DMS153 treated with DMSO at 0.1 percent for 48 hours (cell line): Measurements from ENCODE around the gene QSOX1.

Experiments
- DNase-seq: peaks from one replicate; lab custom pipeline; 2025; ENCODE audit not compliant: unreplicated experiment; lab: John Stamatoyannopoulos, UW

QSOX1 gene

DNA sequence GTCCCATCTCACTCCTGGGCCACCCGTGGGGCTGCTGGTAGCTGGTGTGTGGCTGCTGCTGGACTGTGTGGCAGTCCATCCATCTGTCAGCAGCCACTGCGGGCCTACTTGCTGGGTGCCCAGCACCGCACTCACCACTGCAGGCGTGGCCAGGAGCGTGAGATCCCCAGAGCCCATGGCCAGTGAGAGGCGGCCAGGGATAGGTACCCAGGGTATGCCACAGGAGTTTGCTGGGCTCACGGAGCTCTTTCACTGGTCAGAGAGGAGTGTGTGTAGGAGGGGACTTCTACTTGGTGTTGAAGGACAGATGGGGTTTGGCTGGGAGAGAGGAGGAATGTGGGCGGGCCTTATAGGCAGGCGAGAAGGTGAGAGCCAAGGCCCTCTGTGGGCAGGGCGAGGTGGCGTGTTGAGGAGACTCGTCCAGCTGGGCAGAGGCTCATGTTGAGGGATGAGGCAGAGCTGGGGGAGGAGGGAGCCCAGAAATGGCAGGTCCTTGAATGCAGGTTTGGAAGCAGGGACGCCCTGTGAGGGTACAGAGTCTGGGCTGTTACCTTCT is 15.0 kb downstream of the QSOX1 start:
- DNase-seq, result no peak

DNA sequence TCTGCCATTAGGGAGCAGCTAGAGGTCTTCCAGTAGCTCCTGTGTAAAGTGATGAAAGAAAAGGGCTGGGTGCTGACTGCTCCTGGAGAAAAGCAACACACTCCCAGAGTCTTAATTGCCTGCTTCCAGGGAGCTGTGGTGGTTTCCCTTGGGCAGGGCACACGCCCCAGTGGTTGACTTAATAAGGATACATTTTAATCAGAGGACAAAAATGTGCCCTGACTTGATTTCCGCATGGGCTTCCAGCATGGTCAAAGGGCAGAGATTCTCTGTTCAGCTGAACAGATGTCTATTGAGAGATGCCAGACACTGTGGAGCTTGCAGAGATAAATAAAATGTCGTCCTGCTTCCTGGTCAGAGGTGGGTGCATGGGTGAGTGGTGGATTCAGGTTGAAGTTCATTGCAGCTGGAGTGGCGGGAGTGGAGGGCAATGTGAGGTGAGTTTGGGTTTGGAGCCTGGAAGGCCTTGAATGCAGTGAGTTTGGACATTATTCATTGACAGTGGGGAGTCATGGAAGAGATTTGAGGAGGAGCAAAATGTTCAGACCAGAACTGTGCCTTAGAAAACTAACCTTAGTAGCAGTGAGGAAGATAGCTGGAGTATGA is 16.0 kb downstream of the QSOX1 start:
- no peak for DNase-seq

DNA sequence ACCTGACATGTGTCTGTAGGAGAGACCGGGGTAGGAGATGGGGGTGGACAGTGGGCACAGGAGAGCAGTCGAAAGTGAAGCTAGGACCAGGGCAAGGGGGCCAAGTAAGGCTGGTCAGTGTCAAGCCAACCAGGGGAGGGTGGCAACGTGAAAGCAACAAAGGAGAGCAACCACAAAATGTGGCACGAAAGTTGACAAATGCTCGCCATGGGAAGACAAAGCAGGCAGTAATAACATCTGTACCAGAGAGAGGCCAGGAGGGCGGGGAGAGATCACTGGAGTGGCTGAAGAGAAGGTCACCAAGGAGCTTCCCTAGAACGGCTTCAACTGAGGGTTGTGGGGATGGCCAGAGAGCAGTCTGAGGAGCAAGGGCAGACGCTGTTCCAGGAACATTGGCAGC is 17.0 kb downstream of the QSOX1 start:
- DNase-seq, result no peak

DNA sequence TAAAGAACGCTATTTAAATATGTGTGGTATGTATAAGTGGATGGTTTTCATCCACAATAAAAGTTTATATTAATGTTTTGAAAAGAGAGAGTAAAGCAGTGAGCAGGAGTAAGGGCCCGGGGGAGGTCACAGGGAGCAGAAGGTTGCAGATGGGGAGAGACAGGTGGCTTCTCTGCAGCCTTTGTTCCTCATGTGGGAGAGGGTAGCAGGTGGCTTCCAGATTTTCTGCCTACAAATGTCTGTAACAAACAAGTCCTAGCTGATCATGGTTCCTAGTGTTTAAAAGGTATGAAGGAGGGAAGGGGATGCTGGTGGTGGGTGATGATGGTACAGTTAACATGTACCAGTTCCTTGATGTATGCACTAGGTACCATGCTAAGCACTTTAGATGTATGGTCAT is 18.8 kb downstream of the QSOX1 start:
- no peak for DNase-seq

DNA sequence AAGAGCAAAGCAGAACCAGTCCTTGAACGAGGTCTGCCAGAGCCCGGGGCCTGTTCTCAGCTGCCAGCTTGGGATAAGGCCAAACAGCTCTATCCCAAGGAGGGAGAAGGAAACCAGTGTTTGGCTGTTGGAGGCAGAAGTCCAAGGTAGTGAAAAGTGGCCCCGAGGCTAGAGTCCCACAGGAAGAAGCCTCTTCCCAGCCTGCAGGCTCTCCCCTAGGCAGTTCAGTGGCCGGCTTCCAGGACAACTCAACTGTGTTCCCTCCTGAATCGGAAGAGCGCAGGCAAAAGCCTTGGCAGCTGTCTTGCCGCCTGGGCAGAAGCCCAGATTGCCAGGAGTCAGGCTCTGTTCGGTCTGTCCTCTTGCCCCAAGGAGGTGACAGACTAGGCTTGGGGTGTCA is 19.3 kb downstream of the QSOX1 start:
- no peak for DNase-seq

DNA sequence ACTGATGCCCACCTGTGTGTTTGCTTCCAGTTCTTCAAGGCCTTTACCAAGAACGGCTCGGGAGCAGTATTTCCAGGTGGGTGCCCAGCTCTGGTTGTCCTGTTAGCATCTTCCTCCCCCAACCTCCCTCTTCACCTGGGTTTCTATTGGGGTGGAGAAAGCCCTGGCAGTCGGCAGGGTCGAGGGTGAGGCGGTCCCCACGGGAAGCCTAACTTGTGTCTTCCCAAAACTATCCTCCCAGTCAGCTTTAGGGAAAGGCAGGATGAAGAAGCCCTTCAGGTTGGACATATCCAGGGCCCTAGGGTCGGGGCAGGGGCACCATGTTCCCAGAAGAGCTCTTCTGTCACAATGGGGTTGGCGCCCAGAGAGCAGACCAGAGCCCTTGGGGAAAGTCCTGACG is 20.6 kb downstream of the QSOX1 start:
- DNase-seq, result no peak

DNA sequence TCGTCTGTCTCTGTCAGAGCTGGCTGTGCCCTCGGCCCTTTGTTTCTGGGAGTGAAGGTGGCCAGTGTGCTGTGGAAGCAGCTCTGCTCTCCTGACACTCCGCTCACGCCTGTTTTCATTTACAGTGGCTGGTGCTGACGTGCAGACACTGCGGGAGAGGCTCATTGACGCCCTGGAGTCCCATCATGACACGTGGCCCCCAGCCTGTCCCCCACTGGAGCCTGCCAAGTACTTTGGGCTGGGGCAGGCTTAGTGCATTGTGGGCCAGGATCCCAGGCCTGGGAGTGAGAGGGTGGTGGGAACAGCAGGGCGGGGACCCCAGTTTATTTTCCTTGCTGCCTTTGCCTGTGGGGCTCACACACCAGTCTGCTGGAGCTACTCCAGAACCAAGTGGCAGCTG is 21.1 kb downstream of the QSOX1 start:
- no peak for DNase-seq

DNA sequence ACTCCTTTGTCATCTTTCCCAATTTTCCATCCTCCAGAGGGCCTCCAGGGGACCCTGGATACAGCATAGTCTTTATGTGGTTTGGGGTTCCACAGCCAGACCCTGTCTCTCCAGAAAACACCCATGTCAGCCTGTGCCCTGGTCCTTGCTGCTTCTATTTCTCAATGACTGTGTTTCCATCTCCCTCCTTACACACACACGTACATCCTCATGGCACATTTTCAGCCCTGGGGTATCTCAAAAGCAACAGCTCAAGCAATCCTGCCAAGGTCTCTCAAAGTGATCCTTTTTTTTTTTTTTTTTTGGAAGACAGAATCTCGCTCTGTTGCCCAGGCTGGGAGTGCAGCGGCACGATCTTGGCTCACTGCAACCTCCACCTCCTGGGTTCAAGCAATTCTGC is 22.3 kb downstream of the QSOX1 start:
- DNase-seq, result no peak

DNA sequence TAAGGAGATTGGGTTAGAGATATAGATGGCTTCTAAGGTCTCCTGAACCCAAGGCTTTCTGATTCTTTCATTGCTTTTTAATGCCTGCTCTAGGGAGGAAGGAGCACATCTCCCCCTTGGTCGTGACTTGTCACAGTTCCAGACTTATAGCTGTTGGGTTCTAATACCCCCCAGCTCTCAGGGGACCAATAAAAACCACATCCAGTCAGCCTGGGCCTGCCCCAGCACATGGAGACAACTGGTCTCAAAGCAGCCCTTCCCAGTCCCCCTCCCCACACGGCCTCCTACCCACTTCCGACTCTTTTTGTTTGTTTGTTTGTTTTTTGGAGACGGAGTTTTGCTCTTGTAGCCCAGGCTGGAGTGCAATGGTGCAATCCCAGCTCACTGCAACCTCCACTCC is 23.3 kb downstream of the QSOX1 start:
- DNase-seq, result no peak

DNA sequence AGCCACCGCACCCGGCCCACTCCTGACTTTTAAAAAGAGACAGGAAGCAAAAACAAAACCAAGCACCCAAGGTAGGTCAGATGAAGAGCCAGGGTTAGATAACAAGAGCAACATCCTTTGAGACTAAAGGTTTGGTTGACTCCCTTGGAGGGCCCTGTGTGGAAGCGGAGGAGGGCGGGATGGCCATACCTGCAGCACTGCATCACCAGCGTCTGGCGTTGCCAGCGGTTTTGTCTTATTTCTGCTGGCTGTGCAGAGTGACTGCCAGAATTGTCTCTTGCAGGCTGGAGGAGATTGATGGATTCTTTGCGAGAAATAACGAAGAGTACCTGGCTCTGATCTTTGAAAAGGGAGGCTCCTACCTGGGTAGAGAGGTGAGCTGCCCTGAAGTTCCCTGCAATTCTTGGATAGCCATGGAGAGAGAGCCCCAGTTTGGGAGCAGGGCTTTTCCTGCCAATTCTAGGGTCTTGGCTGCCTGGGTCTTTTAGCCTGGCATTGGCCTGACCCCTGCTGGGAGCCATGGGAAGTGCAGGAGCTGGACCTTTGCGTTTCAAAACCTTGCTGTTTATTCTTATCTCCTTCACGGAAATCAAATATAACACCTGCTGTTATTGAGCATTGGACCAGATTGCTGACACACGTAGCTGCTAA is 24.0 kb downstream of the QSOX1 start:
- peak; percentile 62 for DNase-seq

DNA sequence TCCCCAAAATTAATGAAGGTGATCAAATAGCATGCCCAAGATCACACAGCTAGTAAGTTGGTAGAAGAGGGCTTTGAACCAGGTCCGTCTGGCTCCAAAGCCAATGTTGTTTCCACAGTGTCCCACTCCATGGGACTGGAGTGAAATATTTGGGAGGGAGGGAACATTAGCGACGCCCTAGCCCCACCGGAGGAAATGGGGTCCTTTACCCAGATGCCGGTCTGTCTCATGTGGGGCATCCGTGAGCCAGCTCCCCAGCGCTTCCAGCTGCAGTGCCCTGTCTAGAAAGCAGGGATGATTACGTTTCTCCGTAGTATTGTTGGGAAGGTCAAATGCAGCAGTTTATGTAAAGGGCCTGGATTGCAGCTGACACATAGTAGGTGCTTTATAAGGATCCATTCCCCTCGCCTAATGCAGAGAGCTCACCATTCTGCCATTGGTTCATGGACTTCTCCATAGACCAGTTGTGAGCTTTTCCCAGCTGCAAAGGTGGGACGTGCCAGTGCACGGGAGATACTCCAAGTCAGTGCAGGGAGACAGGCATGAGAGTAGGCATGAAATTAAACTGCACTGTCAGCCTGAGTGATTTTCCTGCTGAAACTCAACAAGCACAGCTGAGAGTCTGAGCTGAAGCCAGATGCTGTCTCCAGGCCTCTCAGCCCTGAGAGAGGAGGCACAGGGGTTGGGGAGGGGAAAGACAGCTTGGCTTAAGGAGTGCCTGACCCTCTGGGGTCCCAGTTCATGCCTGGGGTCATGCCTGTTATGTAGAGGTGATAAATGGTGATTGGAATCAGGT is 24.7 kb downstream of the QSOX1 start:
- no peak for DNase-seq

DNA sequence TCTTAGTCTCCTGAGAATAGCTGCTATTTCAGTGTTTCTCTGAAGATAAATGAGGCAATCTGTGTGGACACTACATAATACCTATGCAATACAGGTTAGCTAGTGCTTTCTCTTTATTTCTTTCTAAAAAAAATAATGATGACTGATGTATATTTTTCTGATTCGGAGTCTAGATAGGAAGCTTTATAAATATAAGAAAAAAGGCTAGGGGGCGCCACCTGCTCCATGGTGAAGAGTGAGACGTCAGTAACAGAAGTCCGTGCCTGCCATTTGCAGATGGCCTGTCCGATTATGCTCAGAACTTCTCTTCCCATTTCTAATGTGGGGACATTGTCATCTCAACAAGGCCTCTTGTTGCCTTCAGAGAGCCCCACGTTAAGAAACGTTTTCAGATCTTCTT is 26.4 kb downstream of the QSOX1 start:
- DNase-seq, result peak; percentile 15

DNA sequence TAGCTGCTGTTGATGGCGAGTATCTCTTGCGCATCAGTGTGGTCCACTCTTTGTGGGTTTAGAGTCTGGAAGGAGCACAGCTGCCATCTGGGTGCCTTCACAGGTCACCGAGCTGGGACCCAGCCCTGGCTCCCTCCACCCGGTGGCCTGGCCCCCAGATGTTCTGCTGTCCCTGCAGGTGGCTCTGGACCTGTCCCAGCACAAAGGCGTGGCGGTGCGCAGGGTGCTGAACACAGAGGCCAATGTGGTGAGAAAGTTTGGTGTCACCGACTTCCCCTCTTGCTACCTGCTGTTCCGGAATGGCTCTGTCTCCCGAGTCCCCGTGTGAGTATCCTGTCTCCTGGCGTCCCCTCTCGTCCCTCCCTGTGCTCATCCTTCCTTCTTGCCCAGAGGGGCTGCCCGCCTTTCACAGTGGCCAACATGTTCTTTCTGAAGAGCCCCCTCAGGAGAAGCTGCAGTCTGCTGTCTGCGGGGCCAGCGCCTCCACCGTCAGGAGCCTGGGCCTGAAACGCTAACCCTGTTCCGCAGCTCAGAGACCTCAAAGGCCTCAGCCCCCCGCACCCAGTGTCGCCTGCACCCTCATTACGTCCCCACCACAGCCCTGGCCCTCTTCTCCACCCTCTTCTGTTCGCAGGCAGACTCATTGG is 27.4 kb downstream of the QSOX1 start:
- no peak for DNase-seq

DNA sequence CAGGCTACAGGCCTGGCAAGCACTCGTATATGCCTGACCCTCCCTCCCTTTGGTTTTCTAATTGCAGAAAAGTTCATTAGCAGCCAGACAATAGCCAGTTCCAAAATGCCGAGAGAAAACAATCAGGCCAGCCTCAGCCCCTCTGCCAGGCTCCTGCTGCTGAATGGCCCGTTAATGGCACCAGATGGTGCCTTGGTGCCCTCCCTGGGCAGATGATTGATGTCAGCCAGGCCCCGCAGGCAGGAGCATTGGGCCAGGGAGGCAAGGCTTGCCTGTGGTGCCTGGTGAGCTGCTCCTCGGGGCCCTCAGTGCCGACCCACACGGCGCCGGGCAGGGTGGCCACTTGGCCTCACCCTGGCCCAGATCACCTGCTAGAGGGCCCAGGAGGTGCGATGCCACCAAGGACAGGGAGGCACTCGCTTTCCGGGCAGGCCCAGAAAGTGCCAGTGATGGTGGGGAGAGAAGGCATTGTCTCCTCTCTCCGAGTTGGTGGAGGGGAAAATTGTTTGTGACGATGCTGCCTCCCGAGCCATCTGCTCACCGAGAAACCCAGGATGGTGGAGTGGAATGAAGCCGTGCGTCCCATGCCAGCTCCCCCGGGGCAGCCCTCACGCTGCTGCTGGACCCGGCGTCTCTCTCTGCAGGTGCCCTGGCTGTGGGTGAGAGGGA is 28.1 kb downstream of the QSOX1 start:
- no peak for DNase-seq

DNA sequence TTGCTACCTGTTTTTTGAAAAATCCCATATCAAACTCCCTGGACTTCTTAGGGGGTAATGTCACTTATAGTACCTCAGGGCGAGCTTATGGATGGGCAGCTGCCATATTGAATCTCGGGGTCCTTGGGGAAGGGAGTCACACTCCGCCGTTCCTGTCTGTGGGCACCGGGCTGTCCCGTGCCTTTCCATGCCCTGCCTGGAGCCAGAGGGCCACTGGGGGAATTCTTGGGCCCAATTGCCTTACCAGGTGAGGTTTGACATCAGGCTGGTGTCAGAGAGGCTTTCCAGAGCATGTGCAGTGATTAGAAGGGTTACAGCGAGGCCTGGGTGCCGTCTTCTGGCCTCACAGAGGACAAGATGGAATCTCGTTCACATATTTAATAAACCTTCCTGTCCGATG is 28.8 kb downstream of the QSOX1 start:
- DNase-seq, result no peak

DNA sequence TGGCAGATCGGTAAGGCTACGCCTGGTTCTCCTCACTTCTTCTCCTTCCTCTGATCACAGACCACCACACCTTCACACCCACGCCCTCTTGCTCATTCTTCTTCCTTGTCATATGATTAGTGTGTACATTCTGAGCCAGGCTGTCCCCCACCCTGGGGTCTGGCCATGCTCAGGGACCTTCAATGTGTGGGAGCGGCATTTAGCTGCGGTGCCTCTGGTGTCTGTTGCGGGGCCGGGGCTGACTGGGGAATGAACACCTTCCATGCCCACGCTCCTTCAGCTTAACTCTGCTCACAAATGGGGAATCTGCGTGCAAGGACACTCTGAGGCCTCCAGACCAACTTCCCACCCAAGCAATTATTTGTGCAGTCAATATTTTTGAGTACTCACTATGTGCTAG is 29.4 kb downstream of the QSOX1 start:
- DNase-seq, result no peak

DNA sequence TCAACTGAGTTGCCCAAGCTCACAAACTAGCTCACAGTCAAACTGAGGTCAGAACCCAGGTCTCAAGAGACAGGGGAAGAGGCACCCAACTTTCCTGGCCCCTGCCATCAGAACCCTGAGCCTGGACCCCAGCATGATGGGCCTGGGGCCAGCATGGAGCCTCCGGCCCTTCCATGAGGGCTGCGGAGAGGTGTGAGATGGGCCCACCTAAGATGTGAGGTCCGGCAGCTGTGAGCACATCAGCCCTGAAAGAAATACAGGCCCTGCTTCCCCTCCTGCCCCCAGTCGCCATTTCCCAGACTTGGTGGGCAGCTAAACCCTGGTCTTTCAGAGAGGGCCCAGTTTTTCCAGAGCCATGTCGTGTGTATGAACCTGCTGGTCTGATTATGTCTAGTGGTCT is 30.6 kb downstream of the QSOX1 start:
- no peak for DNase-seq

DNA sequence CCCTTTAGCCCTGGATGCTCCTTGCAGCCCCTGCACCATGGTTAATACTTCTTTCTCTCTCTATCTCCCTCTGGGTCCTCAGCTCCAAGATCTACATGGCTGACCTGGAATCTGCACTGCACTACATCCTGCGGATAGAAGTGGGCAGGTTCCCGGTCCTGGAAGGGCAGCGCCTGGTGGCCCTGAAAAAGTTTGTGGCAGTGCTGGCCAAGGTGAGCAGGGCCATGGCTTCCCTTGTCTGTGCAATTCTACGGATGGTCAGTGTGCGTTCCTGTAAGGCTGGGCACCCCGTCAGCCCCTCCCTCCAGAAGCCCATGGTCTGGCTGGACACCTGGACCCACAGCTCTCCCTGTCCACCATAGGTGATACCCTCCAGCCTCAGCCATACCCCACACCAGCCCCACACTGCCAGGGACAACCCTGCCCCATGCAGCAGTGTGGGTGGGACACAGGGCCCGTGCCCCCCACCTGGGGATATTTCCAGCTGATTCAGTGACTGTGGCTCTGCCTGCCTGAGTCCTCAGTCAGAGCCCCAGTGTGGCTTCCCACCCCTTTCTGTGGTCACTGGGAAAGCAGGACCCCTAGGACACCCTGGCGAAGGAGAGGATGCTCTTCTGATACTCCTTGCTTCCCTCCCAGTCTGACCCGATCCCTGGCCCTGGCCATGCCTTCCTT is 31.4 kb downstream of the QSOX1 start:
- DNase-seq, result no peak

DNA sequence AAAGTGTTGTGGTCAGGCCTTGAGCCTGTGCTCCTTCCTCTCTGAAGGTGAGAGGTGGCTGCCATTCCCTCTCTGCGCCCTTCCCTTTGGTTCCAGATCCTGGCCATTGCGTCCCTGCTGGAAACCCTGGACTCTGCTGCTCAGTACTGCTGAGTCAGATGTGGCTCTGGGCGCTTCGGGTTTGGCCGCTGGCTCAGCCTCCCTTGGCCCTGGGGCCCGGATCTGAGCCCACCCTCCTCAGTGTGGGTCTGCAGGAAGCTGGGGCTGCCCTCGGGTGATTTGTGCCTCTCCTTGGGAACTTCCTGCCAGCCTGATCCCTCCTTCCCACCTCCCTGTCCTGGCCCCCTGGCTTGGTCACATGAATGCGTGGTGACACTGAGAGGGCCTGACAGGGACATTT is 32.2 kb downstream of the QSOX1 start:
- DNase-seq, result no peak

DNA sequence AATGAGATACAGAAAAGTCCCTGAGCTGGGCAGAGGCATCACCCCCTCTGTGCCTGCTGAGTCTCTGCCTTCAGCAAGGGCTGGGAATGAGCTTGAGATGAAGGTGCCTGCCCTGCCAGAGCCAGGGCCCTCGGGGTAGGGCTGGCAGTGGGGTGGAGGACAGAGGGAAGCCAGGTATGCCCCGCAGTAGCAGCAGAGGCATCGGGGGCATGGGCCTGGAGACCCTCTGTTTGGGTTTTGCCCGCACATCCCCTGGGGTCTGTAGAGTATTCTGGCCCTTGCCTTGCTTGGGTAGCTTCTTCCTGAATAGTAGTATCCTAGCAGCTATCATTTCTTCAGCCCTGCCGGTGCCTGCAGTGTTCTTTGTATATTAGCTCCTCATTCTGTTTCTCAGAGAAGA is 33.0 kb downstream of the QSOX1 start:
- DNase-seq, result no peak

DNA sequence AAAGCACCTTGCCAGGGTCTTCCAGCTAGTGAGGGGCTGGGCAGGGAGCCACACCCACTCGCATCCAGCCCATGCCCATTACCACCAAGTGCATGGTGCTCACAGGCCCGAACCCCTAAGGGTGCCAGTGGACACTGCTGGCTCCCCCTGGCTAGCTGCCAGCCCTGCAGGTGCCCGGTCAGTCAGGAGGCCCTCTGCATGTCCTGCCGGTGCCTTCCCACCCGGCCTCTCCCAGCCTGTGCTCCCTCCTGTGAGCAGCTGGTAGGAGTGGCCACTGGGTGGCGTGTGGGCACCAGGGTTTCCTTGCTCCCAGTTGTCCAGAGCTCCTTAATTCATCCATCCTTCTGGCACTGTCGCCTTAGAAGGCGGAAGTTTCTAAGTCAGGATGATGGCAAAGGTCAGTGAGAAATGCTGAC is 33.4 kb downstream of the QSOX1 start:
- DNase-seq, result peak; percentile 79
